SW480 (cell line): ENCODE measurements around the gene CDC20B.

ENCODE experiments used
- DNase-seq: peaks from one replicate; pipeline ENCODE4 v3.0.0-alpha.2; 2016; ENCODE audit warnings: low spot score

CDC20B gene

GRCh38 chr5:55172937-55173686, at the start of gene CDC20B:
TSS of gene CDC20B (minus strand) at chr5:55173177. CDS start at chr5:55173000, 177 bp downstream.
- DNase-seq, result peak; percentile 62

DNA sequence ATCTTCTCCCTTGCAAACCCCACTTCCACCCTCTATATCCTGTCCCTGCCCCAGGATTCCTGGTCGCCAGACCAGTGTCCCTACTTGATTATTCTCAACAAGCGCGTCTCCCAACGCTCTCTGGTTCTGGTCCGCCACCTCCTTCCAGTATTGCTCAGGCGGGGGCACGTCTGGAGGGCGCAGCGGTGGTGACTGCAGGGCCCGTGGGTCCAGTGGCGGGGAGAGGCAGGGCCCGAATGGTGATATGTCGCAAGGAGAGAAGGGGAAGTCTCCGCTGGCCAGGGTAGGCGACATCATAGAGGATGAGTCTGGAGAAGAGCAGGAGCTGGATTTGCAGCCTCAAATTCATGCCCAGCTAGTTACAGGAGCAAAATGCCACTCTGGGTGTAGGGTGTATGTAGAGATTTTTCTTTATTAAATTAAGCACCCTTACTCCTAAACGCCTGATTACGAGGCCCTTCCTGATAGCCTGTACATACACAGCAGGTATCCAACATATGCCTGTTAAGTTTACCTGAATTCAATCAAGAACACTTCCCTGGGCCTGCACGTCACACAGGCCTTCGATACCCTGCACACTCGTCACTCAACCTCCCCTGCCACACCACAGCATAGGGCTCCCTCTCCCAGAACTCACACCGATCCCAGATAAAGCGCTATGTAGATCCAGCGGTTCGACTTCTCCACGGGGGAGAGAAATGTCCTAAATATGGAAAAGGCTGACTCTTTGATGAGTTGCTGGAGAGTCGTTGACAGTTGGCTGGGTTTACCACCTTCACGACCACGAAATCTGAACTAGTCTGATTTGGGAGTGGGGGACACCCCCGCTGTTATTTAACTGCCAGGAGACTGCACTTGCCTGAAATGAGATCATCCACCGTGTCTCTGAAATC, 49.4 kb upstream of the CDC20B start:
- DNase-seq, result no peak

DNA sequence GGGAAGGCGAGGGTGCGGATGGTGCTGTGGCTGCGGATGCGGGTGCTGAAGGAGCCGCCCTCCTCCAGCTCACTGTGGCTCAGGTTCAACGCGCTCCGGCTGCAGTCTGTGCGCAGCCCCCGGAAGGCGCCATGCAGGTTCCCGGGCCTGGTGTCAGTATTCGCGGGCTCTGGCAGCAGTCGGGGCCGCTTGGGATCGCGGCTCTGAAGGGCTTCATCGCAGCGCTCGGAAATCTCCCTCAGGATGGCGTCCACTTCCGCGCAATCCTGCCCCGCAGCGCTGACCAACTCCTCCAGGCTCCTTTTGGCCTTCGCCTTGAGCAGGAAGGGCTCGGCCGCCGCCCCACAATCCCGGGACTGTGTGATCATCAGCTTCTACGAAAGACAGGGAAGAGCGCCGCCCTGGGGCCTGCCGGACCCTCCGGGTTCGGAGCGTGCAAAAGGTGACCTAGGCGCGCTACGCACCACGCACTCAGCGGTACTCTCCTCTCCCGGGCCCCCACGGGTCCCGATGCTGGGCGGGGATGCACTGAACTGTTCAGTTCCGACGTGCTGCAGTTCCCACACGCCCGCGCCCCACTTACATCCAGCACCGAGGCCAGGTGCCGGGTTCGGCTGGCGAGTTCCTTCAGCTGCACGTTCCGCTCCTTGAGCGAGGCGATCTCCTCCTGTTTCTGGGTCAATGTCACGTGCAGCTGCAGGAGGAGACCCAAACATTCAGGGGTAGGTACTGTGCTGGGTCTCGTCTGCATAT, 47.6 kb upstream of the CDC20B start:
- no peak for DNase-seq

GRCh38 chr5:55219770-55220169, 46.8 kb upstream of the CDC20B start:
- no peak for DNase-seq

DNA sequence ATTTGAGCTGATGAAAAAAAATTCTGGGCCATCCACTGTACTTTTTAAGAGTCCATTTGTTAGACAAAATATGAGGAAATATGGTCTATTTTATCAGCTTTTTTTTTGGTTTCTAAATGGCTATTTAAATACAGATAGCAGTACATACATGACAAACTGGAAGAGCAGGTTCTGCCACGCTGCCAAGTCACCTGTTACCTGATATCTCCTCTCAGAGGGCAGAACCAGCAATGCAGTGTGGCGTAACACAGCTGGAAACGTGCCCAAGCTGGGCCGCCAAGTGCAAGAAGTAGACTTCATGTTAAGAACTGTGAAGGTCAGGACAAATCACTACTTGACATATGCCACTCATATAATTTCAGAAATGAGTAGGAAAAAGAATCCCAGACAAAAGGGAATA, 46.0 kb upstream of the CDC20B start:
- DNase-seq, result no peak

GRCh38 chr5:55211184-55211874, 38.4 kb upstream of the CDC20B start:
- DNase-seq, result no peak

DNA sequence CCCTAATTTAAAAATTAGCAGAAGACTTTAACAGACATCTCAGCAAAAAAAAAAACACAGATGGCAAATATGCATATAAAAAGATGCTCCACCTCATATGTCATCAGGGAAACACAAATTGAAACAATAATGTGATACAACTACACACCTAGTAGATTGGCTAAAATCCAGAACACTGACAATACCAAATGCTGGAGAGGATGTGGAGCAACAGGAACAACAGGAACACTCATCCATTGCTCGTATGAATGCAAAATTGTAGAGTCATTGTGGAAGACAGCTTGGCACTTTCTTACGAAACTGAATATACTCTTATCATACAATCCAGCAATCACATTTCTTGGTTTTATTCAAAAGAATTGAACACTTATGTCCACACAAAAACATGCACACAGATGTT, 32.0 kb upstream of the CDC20B start:
- DNase-seq, result no peak

- DNase-seq, result no peak
Observed at GRCh38 chr5:55191165-55191564, 18.2 kb upstream of the CDC20B start.

GRCh38 chr5:55188656-55189540, 15.9 kb upstream of the CDC20B start:
- DNase-seq, result no peak

DNA sequence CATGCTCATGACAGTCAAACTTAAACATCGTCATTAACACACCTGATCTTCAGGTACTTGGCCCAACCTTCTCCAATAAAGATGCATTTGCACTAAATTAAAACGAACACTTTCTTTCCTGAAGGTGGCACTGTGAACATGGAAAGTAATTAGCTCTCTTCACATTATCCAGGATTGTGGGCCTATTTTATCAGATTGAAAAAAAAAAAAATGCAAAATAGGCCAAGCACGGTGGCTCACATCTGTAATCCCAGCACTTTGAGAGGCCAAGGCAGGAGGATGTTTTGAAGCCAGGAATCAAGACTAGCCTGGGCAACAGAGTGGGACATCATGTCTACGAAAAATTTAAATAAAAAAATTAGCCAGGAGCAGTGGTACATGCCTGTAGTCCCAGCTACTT, 14.4 kb upstream of the CDC20B start:
- DNase-seq, result peak; percentile 56

- no peak for DNase-seq
Observed at GRCh38 chr5:55180016-55180415, 7.0 kb upstream of the CDC20B start.

DNA sequence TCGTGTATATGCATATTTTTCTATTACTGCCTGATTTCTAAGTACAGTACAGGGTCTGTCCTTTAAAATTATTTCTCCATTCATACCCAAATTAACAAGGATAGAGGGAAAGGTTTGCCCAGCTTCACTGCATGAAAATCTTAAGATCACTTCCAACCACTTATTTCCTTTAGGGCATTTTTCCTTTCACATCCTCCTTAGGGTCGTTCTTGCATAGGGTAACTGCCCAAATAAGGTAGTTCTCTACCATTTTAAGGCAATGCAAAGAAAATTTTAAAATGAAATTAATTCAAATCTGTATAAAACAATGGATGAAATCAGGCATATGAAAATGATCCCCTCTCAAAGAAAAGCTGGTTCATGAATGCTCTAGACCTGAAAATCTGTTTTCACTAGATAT, 4.1 kb upstream of the CDC20B start:
- no peak for DNase-seq

GRCh38 chr5:55176176-55176818, 3.3 kb upstream of the CDC20B start:
- DNase-seq, result peak; percentile 73

DNA sequence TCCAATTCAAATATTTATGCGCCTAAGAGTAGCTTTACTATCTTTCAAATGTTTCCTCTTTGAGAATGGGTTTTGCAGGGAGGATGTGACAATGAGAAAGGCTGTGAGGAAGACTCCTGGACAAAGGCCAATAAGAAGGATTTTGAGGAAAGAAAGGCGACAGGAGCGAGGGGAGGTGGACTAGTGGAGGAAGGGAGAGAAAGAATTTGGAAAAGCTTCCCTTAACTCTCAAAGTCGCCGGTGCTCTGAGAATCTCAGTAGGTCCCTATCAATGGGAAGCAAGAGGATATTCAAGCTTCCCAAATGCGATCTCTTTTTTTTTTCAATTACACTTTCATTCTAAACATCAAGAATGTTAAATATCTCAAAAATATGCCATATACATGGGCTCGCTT, 2.8 kb upstream of the CDC20B start:
- DNase-seq, result no peak

- DNase-seq, result no peak
Observed at GRCh38 chr5:55173687-55174230, 782 bp upstream of the CDC20B start.

- DNase-seq, result peak; percentile 88
Observed at GRCh38 chr5:55172051-55172899, 702 bp downstream of the CDC20B start.

DNA sequence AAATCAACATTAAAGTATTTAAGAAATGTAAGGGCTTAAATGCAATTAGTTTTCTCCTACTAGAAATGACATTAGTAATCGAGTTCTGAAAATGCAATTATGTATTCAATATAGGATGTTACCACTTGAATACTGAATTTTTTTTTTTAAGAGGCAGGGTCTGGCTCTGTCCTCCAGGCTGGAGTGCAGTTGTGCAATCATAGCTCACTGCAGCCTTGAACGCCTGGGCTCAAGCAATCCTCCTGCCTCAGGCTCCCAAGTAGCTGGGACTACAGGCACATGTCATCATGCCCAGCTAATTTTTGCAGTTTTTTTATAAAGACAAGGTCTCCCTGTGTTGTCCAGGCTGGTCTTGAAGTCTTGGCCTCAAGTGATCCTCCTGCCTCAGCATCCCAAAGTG, 1.5 kb downstream of the CDC20B start:
- no peak for DNase-seq

DNA sequence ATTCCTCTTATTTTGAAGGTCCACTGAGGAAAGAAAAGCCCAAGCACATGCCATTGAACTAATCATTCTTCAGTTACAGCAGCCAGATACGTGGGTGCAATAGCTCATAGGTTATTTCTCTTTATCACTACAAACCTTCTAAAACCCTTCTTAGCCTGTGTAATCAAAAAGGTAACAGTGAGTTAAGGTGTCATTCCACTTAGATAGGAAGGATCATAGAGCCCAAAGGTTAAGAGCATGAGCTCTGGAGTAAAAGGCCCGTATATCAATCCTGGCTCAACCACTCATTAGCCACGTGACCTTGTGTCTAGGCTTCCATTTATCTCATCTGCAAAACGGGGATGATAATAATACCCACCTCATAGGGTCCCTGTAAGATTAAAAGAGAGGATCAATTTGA, 10.3 kb downstream of the CDC20B start:
- no peak for DNase-seq
